Keratinocyte (primary cell): Measurements from ENCODE around the gene SLC30A1. TPM values are rescaled to one million over a fixed set of nuclear protein-coding genes. Genes with fewer than 3 reads are reported as not detected.

ENCODE experiments used
- DNase-seq: peaks from one replicate; pipeline ENCODE4 v3.0.0-alpha.2; 2011; ENCODE audit warnings: low read depth, missing footprints, low spot score
- FAIRE-seq: peaks from 2 replicates; lab custom pipeline; 2011; peaks lifted over from hg19 to GRCh38; lab: Jason Lieb, UNC
- H2AFZ ChIP-seq: 2 replicates; pipeline ENCODE4 v1.6.0; 2012; ENCODE audit warnings: low read length, control low read depth, inconsistent platforms; ENCODE audit not compliant: control insufficient read depth
- H3K27ac ChIP-seq: 2 replicates; pipeline ENCODE4 v1.5.1; 2011; ENCODE audit warnings: low read length; ENCODE audit not compliant: control insufficient read depth, insufficient read depth
- H3K27me3 ChIP-seq: 3 replicates; pipeline ENCODE4 v1.6.0; 2011; ENCODE audit warnings: low read length; ENCODE audit not compliant: control insufficient read depth, insufficient read depth; ENCODE audit errors: extremely low read depth
- H3K36me3 ChIP-seq, 2 experiments: 2 replicates in 1 of 2; 3 replicates in 1 of 2; pipeline ENCODE4 v1.5.1; 2011; ENCODE audit warnings: low read length in 2 of 2, mild to moderate bottlenecking in 1 of 2; ENCODE audit not compliant: control insufficient read depth in 2 of 2, insufficient read depth in 2 of 2; ENCODE audit errors: extremely low read depth in 1 of 2
- H3K4me1 ChIP-seq: 3 replicates; pipeline ENCODE4 v1.5.1; 2011; ENCODE audit warnings: low read length; ENCODE audit not compliant: control insufficient read depth, insufficient read depth; ENCODE audit errors: extremely low read depth
- H3K4me2 ChIP-seq: 3 replicates; pipeline ENCODE4 v1.6.0; 2011; ENCODE audit warnings: low read depth, low read length; ENCODE audit not compliant: control insufficient read depth, insufficient read depth; ENCODE audit errors: extremely low read depth
- H3K4me3 ChIP-seq, 3 experiments: fragments of 200-600 bp in 1 of 3; sonication (generic) in 1 of 3; 2 replicates in 2 of 3; 3 replicates in 1 of 3; pipeline ENCODE4 v1.5.1; 2011 to 2016; ENCODE audit warnings: low read length in 3 of 3, mild to moderate bottlenecking in 3 of 3, control low read depth in 2 of 3, inconsistent platforms in 1 of 3, low read depth in 1 of 3, mixed read lengths in 1 of 3, mixed run types in 1 of 3, moderate library complexity in 1 of 3; ENCODE audit not compliant: control insufficient read depth in 2 of 3, insufficient read depth in 2 of 3; ENCODE audit errors: extremely low read depth in 1 of 3
- H3K79me2 ChIP-seq: 2 replicates; pipeline ENCODE4 v1.6.0; 2012; ENCODE audit warnings: low read length; ENCODE audit not compliant: control insufficient read depth, insufficient read depth
- H3K9ac ChIP-seq: 3 replicates; pipeline ENCODE4 v1.6.0; 2011; ENCODE audit warnings: low read length; ENCODE audit not compliant: control insufficient read depth, insufficient read depth; ENCODE audit errors: extremely low read depth
- H3K9me1 ChIP-seq: 3 replicates; pipeline ENCODE4 v1.6.0; 2011; ENCODE audit warnings: low read length; ENCODE audit not compliant: control insufficient read depth, insufficient read depth; ENCODE audit errors: extremely low read depth
- H3K9me3 ChIP-seq: 2 replicates; pipeline ENCODE4 v1.5.1; 2012; ENCODE audit warnings: low read depth, low read length; ENCODE audit not compliant: control insufficient read depth
- H4K20me1 ChIP-seq: 3 replicates; pipeline ENCODE4 v1.6.0; 2011; ENCODE audit warnings: low read length; ENCODE audit not compliant: control insufficient read depth, insufficient read depth; ENCODE audit errors: extremely low read depth
- CTCF ChIP-seq, 3 experiments: IDR thresholded peaks in 1 of 3; conservative IDR thresholded peaks in 1 of 3; optimal IDR thresholded peaks in 1 of 3; 2 replicates in 2 of 3; 3 replicates in 1 of 3; pipeline versions ENCODE3 to v1.5.1; 2011; ENCODE audit warnings: low read length in 3 of 3, mild to moderate bottlenecking in 3 of 3, moderate library complexity in 2 of 3, control low read depth in 1 of 3, inconsistent platforms in 1 of 3; ENCODE audit not compliant: insufficient read depth in 2 of 3; ENCODE audit errors: extremely low read depth in 1 of 3
- EZH2 ChIP-seq: IDR thresholded peaks from one replicate; pipeline ENCODE4 v1.6.1; 2012; ENCODE audit warnings: inconsistent platforms, mild to moderate bottlenecking, low read length, moderate library complexity
- dilution Hi-C: fragments of 300-500 bp; cut with MboI; formaldehyde crosslinking; loops from one replicate; pipeline ENCODE4 v1.7.0; 2020; ENCODE audit warnings: low sequenced_read_pairs; ENCODE audit not compliant: extremely low pct_ligation_motif_present
- polyA plus RNA-seq, 5 experiments: library from polyadenylated mRNA; depleted of rRNA in 3 of 5; stranded (reverse) in 3 of 5; stranded (forward) in 1 of 5; unstranded in 1 of 5; fragments of >200 nt; gene quantifications; 1 replicate in 1 of 5; 2 replicates in 3 of 5; 3 replicates in 1 of 5; pipeline versions ENCODE4 v1.2.1 to v1.2.3, GENCODE V29; 2011 to 2012; ENCODE audit warnings: missing spikeins in 2 of 5, low read depth in 1 of 5, low replicate concordance in 1 of 5

SLC30A1 gene
- polyA plus RNA-seq, 1 donor (not counting 4 experiments of a cell fraction or from before 2014, with no cell fraction given), result 17.2 TPM

GRCh38 chr1:211549092-211549711 lies 29.8 kb downstream of the SLC30A1 start:
- no peak overlapping the region for H2AFZ ChIP-seq
- peaks cover 10% of the 10 kb centered on the region for H3K27me3 ChIP-seq
- no peak overlapping the region for H3K4me2 ChIP-seq
- no peak for TF ChIP-seq EZH2
- no peak for TF ChIP-seq CTCF (optimal IDR thresholded peaks at IDR 0.05 in 1 of 3, IDR thresholded peaks at IDR 0.05 in 1 of 3, conservative IDR thresholded peaks at IDR 0.05 in 1 of 3; ENCODE audit: extremely low read depth in 1 of 3, insufficient read depth in 2 of 3, low read length in 3 of 3)
- no peak overlapping the region for H3K9ac ChIP-seq
- H3K36me3 ChIP-seq, result no peaks in the 10 kb centered on the region
- no peak overlapping the region for H3K27ac ChIP-seq
- H3K4me3 ChIP-seq, result no peak overlapping the region
- H3K9me3 ChIP-seq, result no peaks in the 10 kb centered on the region
- H4K20me1 ChIP-seq, result no peaks in the 10 kb centered on the region
- DNase-seq (no peak), FAIRE-seq (no peak)
- dilution Hi-C loops, result no loop called here
- peaks cover 2% of the 10 kb centered on the region for H3K4me1 ChIP-seq
- H3K9me1 ChIP-seq, result no peaks in the 10 kb centered on the region
- no peaks in the 10 kb centered on the region for H3K79me2 ChIP-seq

- Histone ChIP-seq H4K20me1 (no peaks in the 10 kb centered on the region), H3K9me3 (no peaks in the 10 kb centered on the region), H3K36me3 (no peaks in the 10 kb centered on the region), H2AFZ (no peak overlapping the region), H3K27ac (no peak overlapping the region), H3K9ac (no peak overlapping the region), H3K4me3 (no peak overlapping the region), H3K79me2 (no peaks in the 10 kb centered on the region), H3K4me1 (peaks cover 2% of the 10 kb centered on the region), H3K4me2 (no peak overlapping the region), H3K27me3 (peaks cover 10% of the 10 kb centered on the region), H3K9me1 (no peaks in the 10 kb centered on the region)
- TF ChIP-seq CTCF (optimal IDR thresholded peaks at IDR 0.05 in 1 of 3, IDR thresholded peaks at IDR 0.05 in 1 of 3, conservative IDR thresholded peaks at IDR 0.05 in 1 of 3; ENCODE audit: extremely low read depth in 1 of 3, insufficient read depth in 2 of 3, low read length in 3 of 3), result no peak
- TF ChIP-seq EZH2, result no peak
- DNase-seq (no peak), FAIRE-seq (no peak)
- dilution Hi-C loops, result no loop called here
Observed at GRCh38 chr1:211548321-211549091, 30.5 kb downstream of the SLC30A1 start.
